ENCODE results near the gene ANKRD23. TPM values are rescaled to one million over a fixed set of nuclear protein-coding genes. Genes with fewer than 3 reads are reported as not detected.

ANKRD23 gene
- total and polyA plus RNA-seq, 2 donors = 3.4 to 7.5 TPM

Other genes starting within 250 kb of the ANKRD23 start
- 21.2 TPM for gene KANSL3, start 205.7 kb downstream of the ANKRD23 start, total RNA-seq
- gene KANSL3, start 205.7 kb downstream of the ANKRD23 start, polyA plus RNA-seq = 27.2 TPM
- 0.05 TPM for gene FER1L5, start 201.3 kb downstream of the ANKRD23 start, total RNA-seq
- gene FER1L5, start 201.3 kb downstream of the ANKRD23 start, polyA plus RNA-seq = 0.09 TPM
- 16.0 TPM for gene LMAN2L, start 104.0 kb downstream of the ANKRD23 start, total RNA-seq
- gene LMAN2L, start 104.0 kb downstream of the ANKRD23 start, polyA plus RNA-seq = 10.9 TPM
- gene CNNM4, start 83.1 kb downstream of the ANKRD23 start, total RNA-seq = 2.4 TPM
- 3.1 TPM for gene CNNM4, start 83.1 kb downstream of the ANKRD23 start, polyA plus RNA-seq
- 5.3 TPM for gene CNNM3, start 27.8 kb downstream of the ANKRD23 start, total RNA-seq
- gene CNNM3, start 27.8 kb downstream of the ANKRD23 start, polyA plus RNA-seq = 7.3 TPM
- gene ANKRD39, start 14.0 kb upstream of the ANKRD23 start, total RNA-seq = 14.2 TPM
- 10.0 TPM for gene ANKRD39, start 14.0 kb upstream of the ANKRD23 start, polyA plus RNA-seq
- gene SEMA4C, start 26.1 kb upstream of the ANKRD23 start, total RNA-seq = 9.8 TPM
- gene SEMA4C, start 26.1 kb upstream of the ANKRD23 start, polyA plus RNA-seq = 14.1 TPM
- 0.76 TPM for gene FAM178B, start 142.6 kb upstream of the ANKRD23 start, total RNA-seq
- 3.5 TPM for gene FAM178B, start 142.6 kb upstream of the ANKRD23 start, polyA plus RNA-seq